Measurements from ENCODE around the gene L1CAM. TPM values are rescaled to one million over a fixed set of nuclear protein-coding genes. Genes with fewer than 3 reads are reported as not detected.

L1CAM gene
- total RNA-seq, 1 experiment from 2014 or later: 20.7 TPM

DNA sequence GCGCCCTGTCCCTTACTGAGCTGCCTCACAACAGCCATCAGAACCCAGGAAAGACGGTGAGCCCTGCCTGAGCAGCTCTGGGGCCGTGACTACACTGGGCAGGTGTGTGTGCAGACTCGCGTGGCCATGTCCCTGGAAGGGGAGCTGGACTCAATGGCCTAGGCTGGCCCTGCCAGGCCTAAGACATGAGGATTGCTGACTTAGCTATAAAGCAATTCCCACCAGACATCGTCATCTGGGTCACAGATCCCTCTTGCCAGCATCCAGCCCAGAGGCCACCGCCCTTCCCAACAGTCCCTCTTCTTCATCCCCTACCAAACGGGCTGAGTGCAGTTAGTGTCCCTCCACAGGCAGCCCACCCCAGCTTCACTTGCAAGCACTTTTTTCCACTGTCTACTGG lies 45.2 kb upstream of the L1CAM start:
- peaks cover under 1% of the 10 kb centered on the region for H3K27me3 Mint-ChIP-seq (ENCODE audit: insufficient read depth, unreplicated experiment)
- POLR2A ChIA-PET: no interaction called here

DNA sequence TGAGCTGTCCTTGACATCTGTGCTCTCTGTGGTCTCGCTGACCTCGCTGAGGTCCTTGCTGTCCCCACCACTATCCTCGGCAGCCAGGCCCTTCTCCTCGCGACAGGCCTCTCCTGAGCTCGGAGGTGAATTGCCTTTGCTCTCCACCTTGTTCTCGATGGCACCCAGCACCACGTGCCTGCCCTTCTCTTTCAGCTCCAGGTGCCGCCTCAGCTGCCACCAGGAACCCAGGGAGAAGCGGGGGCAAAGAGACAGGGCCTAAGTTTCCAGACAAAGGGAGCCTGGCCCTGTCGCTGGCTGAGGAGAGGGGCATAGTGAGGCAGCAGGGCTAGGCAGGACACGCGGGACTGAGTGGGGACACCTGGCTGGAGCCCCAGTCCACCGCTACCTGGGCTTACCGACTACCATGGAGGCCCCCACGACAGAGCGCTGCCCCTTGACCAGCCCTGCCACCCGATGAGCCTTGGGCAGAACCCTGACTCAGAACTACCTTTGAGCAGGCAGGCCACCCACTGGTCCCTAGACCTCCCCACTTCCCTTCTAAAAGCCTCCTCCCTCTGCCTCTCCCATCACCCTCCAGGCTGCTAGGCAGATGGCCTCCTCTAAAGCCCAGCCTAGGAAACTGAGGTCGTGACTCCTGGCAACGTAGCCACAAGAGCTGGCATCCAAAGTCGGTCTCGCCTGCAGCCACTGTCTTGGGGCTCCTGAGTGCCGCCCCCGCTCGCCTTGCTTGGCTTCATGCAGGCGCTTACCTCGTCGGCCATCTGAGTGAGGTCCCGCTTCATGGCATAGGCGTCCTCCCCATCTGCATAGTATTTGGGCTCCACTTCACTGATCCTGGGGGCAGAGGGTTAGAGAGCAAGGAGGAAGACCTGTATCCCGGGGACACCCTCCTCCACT lies 44.3 kb upstream of the L1CAM start:
- DNase-seq (ENCODE audit: unreplicated experiment): no peak
- intact Hi-C loops (cut with micrococcal nuclease): no loop called here
- peaks cover 10% of the 10 kb centered on the region for H3K36me3 Mint-ChIP-seq (ENCODE audit: insufficient read depth, unreplicated experiment)
- H3K27ac Mint-ChIP-seq (ENCODE audit: low read depth, unreplicated experiment): no peak overlapping the region
- POLR2A ChIA-PET: interaction anchor here (0.7 kb wide), 1 partner anchor 17 kb away, joined by 4 read pairs; no protein-coding TSS in a partner anchor
- no peaks in the 10 kb centered on the region for H3K27me3 Mint-ChIP-seq (ENCODE audit: insufficient read depth, unreplicated experiment)
- CTCF ChIA-PET: interaction anchor here (0.5 to 2.2 kb wide), 5 partner anchors 17 to 164 kb away, joined by 3 to 10 read pairs (median 3); no protein-coding TSS in a partner anchor
- no TSS peak for BruUV-seq (replicated peaks)
- no peaks in the 10 kb centered on the region for H3K4me1 Mint-ChIP-seq (ENCODE audit: insufficient read depth, unreplicated experiment)
- H3K4me3 Mint-ChIP-seq (ENCODE audit: unreplicated experiment): no peak overlapping the region
- no peaks in the 10 kb centered on the region for H3K9me3 Mint-ChIP-seq (ENCODE audit: unreplicated experiment)
- TF ChIP-seq, protein P1, sequence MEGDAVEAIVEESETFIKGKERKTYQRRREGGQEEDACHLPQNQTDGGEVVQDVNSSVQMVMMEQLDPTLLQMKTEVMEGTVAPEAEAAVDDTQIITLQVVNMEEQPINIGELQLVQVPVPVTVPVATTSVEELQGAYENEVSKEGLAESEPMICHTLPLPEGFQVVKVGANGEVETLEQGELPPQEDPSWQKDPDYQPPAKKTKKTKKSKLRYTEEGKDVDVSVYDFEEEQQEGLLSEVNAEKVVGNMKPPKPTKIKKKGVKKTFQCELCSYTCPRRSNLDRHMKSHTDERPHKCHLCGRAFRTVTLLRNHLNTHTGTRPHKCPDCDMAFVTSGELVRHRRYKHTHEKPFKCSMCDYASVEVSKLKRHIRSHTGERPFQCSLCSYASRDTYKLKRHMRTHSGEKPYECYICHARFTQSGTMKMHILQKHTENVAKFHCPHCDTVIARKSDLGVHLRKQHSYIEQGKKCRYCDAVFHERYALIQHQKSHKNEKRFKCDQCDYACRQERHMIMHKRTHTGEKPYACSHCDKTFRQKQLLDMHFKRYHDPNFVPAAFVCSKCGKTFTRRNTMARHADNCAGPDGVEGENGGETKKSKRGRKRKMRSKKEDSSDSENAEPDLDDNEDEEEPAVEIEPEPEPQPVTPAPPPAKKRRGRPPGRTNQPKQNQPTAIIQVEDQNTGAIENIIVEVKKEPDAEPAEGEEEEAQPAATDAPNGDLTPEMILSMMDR (IDR thresholded peaks at IDR 0.05; ENCODE audit: unreplicated experiment): no peak

More for the DNA sequence above, 45.2 kb upstream of the L1CAM start:
- intact Hi-C loops (cut with micrococcal nuclease): no loop called here
- no peak overlapping the region for H3K27ac Mint-ChIP-seq (ENCODE audit: low read depth, unreplicated experiment)
- peaks cover 10% of the 10 kb centered on the region for H3K36me3 Mint-ChIP-seq (ENCODE audit: insufficient read depth, unreplicated experiment)
- no TSS peak for BruUV-seq (replicated peaks)
- H3K4me3 Mint-ChIP-seq (ENCODE audit: unreplicated experiment): no peak overlapping the region
- H3K9me3 Mint-ChIP-seq (ENCODE audit: unreplicated experiment): no peaks in the 10 kb centered on the region
- DNase-seq (ENCODE audit: unreplicated experiment): no peak
- TF ChIP-seq, protein P1 (IDR thresholded peaks at IDR 0.05; ENCODE audit: unreplicated experiment): no peak
- no peaks in the 10 kb centered on the region for H3K4me1 Mint-ChIP-seq (ENCODE audit: insufficient read depth, unreplicated experiment)
- CTCF ChIA-PET: interaction anchor here (2.2 to 3.9 kb wide), 2 partner anchors 8 to 16 kb away, joined by 10 to 17 read pairs; no protein-coding TSS in a partner anchor

DNA sequence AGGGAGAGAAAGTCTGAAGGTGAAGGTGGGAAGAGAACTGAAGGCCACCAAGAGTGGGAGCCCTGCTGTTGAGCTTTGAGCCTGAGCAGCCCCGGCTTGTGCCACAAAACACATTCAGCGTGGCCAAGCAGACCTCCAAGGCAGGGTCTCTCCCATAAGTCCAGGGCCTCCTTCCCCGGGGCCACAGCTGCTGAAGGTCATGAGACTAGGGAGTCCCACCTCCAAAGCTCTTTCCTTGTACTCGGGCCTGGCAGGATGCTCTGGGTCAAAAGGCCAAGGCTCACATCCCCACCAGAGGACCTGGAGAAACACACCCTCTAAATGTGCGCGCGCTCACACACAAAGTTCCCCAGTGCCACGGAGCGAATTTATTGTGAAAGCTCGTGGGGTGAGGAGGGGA lies 43.6 kb upstream of the L1CAM start:
- H3K27ac Mint-ChIP-seq (ENCODE audit: low read depth, unreplicated experiment): peak overlapping the region; percentile 74
- intact Hi-C loops (cut with micrococcal nuclease): no loop called here
- no peak overlapping the region for H3K4me3 Mint-ChIP-seq (ENCODE audit: unreplicated experiment)
- no TSS peak for BruUV-seq (replicated peaks)
- ChIA-PET POLR2A (no interaction called here), CTCF (interaction anchor here (0.6 to 0.7 kb wide), 2 partner anchors 152 to 163 kb away, joined by 3 to 4 read pairs; no protein-coding TSS in a partner anchor)
- H3K4me1 Mint-ChIP-seq (ENCODE audit: insufficient read depth, unreplicated experiment): no peaks in the 10 kb centered on the region
- no peak for DNase-seq (ENCODE audit: unreplicated experiment)
- no peaks in the 10 kb centered on the region for H3K27me3 Mint-ChIP-seq (ENCODE audit: insufficient read depth, unreplicated experiment)
- TF ChIP-seq, protein P1 (IDR thresholded peaks at IDR 0.05; ENCODE audit: unreplicated experiment): no peak
- H3K9me3 Mint-ChIP-seq (ENCODE audit: unreplicated experiment): no peaks in the 10 kb centered on the region
- peaks cover 10% of the 10 kb centered on the region for H3K36me3 Mint-ChIP-seq (ENCODE audit: insufficient read depth, unreplicated experiment)

DNA sequence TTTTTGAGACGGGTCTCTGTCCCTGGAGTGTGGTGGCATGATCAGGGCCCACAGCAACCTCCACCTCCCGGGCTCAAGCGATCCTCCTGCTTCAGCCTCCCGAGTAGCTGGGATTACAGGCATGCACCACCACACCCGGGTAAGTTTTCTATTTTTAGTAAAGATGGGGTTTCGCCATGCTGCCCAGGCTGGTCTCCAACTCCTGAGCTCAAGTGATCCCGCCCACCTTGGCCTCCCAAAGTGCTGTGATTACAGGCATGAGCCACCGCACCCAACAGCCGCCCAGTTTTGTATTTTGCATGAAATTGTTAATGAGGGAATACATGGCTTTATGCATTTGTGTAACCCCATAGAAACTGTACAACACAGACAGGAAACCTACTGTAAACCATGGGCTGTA lies 42.9 kb upstream of the L1CAM start:
- TF ChIP-seq, protein P1 (IDR thresholded peaks at IDR 0.05; ENCODE audit: unreplicated experiment): no peak
- CTCF ChIA-PET: interaction anchor here (0.6 to 1.3 kb wide), 4 partner anchors 18 to 444 kb away, joined by 3 to 5 read pairs (median 3); no protein-coding TSS in a partner anchor
- no peaks in the 10 kb centered on the region for H3K27me3 Mint-ChIP-seq (ENCODE audit: insufficient read depth, unreplicated experiment)
- H3K4me3 Mint-ChIP-seq (ENCODE audit: unreplicated experiment): peak overlapping the region; percentile 79
- no peaks in the 10 kb centered on the region for H3K4me1 Mint-ChIP-seq (ENCODE audit: insufficient read depth, unreplicated experiment)
- no peak for DNase-seq (ENCODE audit: unreplicated experiment)
- POLR2A ChIA-PET: interaction anchor here (0.6 to 2.7 kb wide), 10 partner anchors 11 to 330 kb away, joined by 3 to 25 read pairs (median 6); partner anchors contain the start of genes HCFC1, IDH3G, PLXNB3 and SSR4
- H3K36me3 Mint-ChIP-seq (ENCODE audit: insufficient read depth, unreplicated experiment): peaks cover 10% of the 10 kb centered on the region
- H3K27ac Mint-ChIP-seq (ENCODE audit: low read depth, unreplicated experiment): peak overlapping the region; percentile 74
- no peaks in the 10 kb centered on the region for H3K9me3 Mint-ChIP-seq (ENCODE audit: unreplicated experiment)
- intact Hi-C loops (cut with micrococcal nuclease): no loop called here
- no TSS peak for BruUV-seq (replicated peaks)

All from MCF 10A (cell line).